ENCODE data around the gene SSC5D.

SSC5D gene

GRCh38 chr19:55504981-55505380 is 16.7 kb downstream of the SSC5D start:
- no peak for DNase-seq (ENCODE audit: low spot score)
- TF ChIP-seq CTCF (IDR thresholded peaks at IDR 0.05; ENCODE audit: extremely low read depth, missing control alignments): no peak

GRCh38 chr19:55508120-55508519 is 19.9 kb downstream of the SSC5D start:
- TF ChIP-seq CTCF (IDR thresholded peaks at IDR 0.05; ENCODE audit: extremely low read depth, missing control alignments): no peak
- DNase-seq (ENCODE audit: low spot score): no peak

- peak; percentile 73 for TF ChIP-seq CTCF (IDR thresholded peaks at IDR 0.05; ENCODE audit: extremely low read depth, missing control alignments)
These were observed 28.8 kb downstream of the SSC5D start for GRCh38 chr19:55516878-55517620.

GRCh38 chr19:55519451-55520311 is 31.4 kb downstream of the SSC5D start:
- no peak for DNase-seq (ENCODE audit: low spot score)
- TF ChIP-seq CTCF (IDR thresholded peaks at IDR 0.05; ENCODE audit: extremely low read depth, missing control alignments): no peak

More at GRCh38 chr19:55516878-55517620, 28.8 kb downstream of the SSC5D start:
- DNase-seq (ENCODE audit: low spot score): peak; percentile 100

GRCh38 chr19:55520691-55521292 is 32.6 kb downstream of the SSC5D start:
- DNase-seq (ENCODE audit: low spot score): no peak
- TF ChIP-seq CTCF (IDR thresholded peaks at IDR 0.05; ENCODE audit: extremely low read depth, missing control alignments): no peak

- TF ChIP-seq CTCF (IDR thresholded peaks at IDR 0.05; ENCODE audit: extremely low read depth, missing control alignments): no peak
- DNase-seq (ENCODE audit: low spot score): peak; percentile 8
These were observed 37.3 kb downstream of the SSC5D start for GRCh38 chr19:55525289-55526101.

Data from GM20000 (cell line).